Kidney capillary endothelial cell (primary cell): ENCODE measurements around the gene NOP53.
A peak's percentile ranks its signal among the peaks of the same experiment; 100 is the strongest.
"Not testable (repeated sequence)": the region's sequence is repeated elsewhere in the genome, so short reads cannot be mapped to it uniquely, and the experiment has no call there.

ENCODE experiments used
- DNase-seq: peaks from one replicate; pipeline ENCODE4 v3.0.0-alpha.2; 2018; ENCODE audit warnings: low spot score

The NOP53 gene

DNA sequence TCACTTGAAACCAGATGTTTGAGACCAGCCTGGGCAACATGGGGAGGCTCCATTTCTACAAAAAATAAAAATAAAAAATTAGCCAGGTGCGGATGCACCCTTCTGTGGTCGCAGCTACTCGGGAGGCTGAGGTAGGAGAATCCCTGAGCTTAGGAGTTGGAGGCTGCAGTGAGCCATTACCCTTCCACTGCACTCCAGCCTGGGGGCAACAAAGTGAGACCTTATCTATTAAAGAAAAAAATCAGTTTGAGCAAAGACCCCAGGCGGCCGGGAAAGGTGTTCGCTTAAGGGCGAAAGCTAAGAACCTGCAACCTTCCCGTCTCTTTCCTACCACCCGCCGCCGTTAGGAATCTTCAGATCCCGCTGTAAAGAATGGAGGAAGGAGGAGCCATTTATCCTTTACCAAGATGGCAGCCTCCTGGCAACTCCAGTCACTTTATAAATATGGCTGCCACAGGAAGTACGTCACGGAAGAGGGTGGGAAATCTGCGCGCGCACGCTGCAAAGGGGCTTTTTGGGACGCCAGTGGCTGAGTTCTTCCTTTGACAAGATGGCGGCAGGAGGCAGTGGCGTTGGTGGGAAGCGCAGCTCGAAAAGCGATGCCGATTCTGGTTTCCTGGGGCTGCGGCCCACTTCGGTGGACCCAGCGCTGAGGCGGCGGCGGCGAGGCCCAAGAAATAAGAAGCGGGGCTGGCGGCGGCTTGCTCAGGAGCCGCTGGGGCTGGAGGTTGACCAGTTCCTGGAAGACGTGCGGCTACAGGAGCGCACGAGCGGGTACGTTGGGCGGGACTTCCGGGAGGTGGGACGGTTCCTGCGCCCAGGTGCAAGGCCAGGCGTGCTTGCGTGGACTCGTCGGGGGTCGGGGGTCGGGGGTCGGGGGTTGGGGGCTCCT lies at the start of gene NOP53:
Gene NOP53, plus strand, starts transcription at position 537 of the 892 bp plus-strand sequence. Its CDS starts 14 bp downstream, at position 551.
- DNase-seq, result peak; percentile 93

DNA sequence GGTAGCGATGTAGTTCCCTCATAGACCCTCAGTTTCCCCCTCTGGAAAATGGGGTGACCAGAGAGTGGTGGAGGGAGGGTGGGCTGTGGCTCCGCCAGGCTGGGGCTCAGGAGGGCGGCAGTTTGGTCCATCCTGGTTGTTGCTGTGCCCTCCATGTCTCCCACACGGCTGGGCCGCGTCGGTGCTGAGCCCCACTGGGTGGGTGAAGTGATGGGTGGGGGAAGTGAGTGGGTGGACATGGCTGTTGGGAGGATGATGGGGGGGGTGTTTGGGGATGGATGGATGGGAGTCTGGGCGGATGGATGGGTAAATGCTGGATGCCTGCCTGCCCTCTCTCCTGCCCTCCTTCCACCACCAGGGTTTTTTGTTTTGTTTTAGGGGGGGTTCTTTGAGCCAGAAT lies 48.7 kb upstream of the NOP53 start:
- no peak for DNase-seq

DNA sequence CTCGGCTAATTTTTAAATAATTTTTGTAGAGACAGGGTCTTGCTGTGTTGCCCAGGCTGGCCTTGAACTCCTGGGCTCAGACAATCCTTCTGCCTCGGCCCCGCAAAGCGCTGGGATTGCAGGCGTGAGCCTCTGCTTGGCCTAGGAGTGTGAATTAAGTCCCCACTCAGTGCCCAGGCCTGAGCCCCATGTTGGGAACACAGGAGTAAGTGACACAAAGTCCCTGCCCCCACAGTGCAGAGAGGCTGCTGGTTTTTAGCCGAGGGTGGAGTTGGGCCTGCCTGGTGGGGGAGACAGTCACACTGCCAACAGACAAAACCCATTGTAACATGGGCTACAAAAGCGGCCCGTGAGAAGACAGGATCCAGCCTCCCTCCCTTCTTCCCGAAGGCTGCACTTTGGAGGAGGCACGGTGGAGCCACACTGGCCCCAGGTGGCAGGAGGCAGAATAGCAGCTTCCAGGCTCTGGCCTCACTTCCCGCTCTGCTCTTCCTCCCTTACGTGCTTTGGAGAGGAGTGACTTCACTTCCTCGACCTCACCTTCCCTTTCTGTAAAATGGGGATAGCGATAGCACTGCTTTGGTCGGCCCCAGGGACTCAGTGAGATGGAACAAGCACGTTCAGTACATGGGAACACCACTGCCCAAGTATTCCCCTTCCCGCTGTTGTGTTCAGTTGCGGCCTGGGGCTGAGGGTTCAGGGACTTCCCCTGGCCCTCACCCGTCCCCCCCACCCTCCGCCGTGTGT lies 47.3 kb upstream of the NOP53 start:
- peak; percentile 73 for DNase-seq

DNA sequence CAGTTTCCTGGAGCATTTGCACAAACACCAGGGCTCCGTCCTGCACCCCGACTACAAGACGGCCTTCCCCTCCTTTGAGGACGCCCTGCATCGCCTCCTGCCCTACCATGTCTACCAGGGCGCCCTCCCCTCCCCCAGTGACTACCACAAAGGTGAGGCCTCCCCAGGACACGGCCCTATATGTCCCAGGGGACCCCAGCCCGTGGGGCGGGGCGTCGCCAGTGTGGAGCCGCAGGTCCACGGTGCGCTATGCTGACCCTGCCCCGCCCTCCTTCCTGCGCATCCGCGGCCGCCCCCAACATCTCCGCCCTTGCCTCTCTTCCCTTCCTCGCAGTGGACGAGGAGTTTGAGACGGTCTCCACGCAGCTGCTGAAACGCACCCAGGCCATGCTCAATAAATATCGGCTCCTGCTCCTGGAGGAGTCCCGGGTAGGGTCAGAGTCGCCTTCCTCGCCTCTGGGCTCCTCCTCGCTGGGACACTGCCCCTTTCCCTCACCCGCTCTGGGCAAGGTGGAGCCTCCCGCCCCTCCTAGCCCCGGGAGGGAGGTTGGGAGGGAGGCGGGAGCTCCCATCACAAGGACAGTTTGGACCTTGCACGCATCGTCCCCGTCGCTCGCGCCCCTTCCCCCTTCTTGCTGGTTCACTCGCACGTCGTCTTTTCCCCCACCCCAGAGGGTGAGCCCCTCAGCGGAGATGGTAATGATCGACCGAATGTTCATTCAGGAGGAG lies 46.6 kb upstream of the NOP53 start:
- DNase-seq, result no peak

DNA sequence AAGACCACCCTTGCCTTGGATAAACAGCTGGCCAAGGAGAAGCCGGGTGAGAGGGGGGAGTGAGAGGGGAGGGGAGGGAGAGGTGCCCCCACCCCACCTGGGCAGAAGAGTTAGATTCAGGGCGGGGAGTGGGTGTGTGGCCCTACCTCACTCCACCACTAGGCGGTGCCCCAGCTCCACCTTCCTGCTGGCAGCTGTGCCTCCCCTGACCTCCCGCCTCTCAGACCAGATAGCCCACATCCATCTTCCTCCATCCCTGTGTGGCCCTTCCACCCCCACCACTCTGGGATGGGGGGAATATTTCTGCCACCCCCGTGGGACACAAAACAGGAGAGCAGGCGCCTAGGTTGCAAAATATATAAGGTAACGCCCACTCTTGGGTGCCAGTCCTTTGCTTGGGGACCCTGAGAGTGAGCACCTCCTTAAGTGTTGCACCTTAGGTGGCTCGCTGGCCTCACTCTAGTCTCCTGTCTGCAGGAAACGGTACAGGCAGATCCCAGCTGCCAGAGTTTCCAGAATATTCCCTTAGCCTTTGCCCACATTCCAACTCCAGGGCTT lies 45.9 kb upstream of the NOP53 start:
- DNase-seq, result no peak

DNA sequence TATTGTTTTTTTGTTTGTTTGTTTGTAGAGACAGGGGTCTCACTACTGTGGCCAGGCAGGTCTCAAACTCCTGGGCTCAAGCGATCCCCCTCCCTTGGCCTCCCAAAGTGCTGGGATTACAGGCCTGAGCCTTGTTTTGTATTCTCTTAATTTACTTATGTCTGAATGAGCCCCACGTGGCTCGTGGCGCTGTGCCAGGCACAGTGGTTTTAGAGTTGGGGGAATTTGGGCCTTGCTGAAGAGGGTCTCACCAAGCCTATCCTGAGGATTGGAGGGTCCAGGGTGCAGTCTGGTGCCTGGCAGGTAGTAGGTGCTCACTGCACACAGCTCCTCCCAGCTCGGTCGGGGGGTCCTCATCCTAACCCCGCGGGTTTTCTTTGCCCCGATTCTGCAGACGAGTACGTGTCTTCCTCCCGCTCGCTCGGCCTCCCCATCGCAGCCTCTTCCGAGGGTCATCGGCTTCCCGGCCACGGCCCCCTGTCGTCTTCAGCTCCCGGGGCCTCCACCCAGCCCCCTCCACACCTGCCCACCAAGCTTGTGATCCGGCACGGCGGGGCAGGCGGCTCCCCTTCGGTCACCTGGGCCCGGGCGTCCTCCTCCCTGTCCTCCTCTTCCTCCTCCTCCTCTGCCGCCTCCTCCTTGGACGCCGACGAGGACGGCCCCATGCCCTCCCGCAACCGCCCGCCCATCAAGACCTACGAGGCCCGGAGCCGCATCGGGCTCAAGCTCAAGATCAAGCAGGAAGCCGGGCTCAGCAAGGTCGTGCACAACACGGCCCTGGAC lies 44.2 kb upstream of the NOP53 start:
- no peak for DNase-seq

DNA sequence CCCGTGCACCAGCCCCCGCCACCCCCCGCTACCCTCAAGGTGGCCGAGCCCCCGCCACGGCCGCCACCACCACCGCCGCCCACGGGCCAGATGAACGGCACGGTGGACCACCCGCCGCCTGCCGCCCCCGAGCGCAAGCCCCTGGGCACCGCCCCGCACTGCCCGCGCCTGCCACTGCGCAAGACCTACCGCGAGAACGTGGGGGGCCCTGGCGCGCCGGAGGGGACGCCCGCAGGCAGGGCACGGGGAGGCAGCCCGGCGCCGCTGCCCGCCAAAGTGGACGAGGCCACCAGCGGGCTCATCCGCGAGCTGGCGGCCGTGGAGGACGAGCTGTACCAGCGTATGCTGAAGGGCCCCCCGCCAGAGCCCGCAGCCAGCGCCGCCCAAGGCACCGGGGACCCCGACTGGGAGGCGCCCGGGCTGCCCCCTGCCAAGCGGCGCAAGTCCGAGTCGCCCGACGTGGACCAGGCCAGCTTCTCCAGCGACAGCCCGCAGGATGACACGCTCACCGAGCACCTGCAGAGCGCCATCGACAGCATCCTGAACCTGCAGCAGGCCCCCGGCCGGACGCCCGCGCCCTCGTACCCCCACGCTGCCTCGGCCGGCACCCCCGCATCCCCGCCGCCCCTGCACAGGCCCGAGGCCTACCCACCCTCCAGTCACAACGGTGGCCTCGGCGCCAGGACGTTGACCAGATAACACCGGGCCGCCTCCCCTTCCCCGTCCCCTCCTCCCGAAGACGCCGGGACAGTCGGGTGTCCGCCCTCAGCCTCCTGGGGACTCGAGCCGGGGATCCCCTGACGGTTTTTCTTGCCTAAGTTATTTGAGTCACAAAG lies 43.4 kb upstream of the NOP53 start:
- no peak for DNase-seq

DNA sequence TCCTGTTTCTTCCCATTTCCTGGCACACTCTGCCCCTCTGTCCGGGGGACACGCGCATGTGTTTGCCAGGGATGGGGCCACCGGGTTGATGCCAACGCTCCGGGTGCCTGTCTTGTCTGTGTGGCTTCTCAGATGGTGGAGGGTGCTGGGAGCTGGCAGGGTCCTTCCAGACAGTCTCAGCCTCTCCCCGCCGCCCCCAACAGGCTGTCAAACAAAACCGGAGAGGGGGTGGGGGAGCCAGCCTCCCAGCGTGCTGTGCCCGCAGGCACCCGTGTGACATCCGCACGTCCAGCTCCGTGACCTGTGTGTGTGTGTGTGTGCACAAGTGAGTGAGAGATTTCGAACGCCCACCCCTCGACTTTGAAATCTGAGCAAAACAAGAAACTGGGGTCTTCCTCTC lies 42.7 kb upstream of the NOP53 start:
- DNase-seq, result no peak

DNA sequence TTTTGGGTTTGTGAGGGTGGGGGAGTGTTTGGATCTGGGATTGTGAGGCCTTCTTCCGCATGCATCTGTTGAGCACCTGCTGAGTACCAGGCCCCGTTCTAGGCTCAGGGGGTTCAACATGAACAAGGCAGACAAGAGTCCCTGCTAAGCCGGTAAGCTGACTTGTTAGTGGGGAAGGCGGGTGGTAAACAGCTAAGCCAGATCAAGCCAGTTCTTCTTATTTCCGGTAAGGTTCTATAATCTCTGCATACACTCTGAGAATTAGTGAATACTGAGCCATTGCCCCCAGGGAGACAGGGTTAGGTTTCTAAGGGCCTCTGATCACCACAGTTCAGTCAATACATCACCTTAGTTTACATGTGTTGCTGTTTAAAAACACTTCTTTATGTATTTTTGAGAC lies 42.0 kb upstream of the NOP53 start:
- no peak for DNase-seq

DNA sequence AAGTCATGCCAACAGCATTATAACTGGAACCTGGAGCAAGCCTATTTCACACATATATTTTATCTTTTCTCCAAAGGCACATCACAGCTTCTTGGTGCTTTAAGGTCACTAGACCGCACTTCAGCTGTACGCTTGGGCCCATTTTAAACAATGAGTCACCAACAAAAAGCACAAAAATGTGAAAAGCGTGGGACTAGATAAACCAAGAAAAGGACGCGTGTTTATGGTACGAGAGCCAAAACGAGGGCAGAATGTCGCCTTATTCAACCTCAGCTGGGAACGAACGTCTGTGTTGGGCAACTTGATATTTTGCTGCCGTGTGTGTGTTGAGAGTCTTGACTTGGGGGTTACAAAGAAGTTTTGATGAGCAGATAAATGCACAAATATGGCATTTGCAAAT lies 41.3 kb upstream of the NOP53 start:
- DNase-seq, result no peak

DNA sequence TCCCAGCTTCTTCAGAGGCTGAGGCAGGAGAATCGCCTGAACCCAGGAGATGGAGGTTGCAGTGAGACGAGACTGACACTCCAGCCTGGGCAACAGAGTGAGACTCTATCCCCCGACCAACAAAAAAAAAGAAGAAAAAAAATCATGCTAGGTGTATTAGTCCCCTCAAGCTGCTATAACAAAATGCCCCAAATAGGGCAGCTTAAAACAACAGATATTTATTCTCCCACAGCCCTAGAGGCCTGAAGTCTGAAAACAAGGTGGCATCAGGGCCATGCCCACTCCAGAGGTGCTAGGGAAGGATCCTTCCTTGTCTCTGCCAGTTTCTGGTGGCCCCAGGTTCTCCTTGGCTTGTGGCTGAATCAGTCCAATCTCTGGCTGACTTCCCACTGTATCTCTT lies 40.7 kb upstream of the NOP53 start:
- no peak for DNase-seq

DNA sequence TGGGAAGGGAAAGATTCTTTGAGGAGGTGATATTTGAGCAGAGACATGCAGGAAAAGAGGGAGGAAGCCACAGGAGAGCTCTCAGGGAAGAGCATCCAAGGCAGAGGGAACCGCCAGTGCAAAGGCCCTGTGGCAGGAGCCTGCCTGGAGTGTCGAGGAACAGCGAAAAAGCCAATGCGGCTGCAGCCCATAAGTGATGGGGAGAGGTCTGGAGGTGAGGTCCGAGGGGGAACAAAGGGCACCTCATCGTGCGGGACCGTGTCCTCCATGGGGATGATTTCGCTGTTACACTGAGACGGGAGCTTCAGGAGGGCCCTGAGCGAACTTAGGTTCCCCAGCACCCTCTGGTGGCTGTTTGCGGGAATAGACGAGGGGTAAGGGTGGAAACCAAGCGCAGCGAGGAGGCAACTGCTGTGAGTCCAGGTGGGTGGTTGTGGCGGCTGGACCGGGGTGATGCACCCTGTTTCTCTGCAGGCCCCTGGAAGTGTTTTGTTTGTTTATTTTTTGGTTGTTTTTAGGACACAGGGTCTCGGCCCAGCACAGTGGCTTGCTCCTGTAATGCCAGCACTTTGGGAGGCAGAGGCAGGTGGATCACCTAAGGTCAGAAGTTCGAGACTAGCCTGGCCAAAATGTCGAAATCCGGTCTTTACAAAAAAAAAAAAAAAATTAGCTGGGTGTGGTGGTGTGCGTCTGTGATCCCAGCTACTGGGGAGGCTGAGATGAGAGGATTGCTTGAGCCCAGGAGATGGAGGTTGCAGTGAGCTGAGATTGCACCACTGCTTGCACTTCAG lies 38.0 kb upstream of the NOP53 start:
- peak; percentile 61 for DNase-seq

DNA sequence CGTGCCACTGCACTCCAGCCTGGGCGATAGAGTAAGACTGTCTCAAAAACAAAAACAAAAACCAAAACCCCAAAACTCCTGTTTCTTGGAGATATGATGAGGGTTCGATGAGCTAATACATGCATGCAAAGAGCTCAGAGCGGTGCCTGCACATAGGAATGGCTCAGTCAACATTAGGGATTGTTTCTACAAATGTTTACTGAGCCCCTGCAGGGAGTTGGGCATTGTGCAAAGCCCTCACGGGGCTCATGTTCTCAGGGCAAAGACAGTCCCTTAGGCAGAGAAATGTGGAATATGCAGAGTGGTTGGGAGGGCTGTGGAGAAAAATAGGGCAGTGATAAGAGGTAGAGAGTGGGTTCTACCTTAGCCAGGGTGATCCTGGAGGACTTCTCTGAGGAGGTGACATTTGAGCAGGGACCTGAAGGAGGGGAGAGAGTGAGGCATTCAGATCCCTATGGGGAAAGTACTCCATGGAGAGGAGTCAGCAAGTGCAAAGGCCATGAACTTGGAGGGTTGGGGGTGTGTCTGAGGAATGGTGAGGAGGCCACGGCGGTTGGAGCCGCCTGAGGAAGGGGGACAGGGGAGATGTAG lies 33.6 kb upstream of the NOP53 start:
- DNase-seq, result no peak

DNA sequence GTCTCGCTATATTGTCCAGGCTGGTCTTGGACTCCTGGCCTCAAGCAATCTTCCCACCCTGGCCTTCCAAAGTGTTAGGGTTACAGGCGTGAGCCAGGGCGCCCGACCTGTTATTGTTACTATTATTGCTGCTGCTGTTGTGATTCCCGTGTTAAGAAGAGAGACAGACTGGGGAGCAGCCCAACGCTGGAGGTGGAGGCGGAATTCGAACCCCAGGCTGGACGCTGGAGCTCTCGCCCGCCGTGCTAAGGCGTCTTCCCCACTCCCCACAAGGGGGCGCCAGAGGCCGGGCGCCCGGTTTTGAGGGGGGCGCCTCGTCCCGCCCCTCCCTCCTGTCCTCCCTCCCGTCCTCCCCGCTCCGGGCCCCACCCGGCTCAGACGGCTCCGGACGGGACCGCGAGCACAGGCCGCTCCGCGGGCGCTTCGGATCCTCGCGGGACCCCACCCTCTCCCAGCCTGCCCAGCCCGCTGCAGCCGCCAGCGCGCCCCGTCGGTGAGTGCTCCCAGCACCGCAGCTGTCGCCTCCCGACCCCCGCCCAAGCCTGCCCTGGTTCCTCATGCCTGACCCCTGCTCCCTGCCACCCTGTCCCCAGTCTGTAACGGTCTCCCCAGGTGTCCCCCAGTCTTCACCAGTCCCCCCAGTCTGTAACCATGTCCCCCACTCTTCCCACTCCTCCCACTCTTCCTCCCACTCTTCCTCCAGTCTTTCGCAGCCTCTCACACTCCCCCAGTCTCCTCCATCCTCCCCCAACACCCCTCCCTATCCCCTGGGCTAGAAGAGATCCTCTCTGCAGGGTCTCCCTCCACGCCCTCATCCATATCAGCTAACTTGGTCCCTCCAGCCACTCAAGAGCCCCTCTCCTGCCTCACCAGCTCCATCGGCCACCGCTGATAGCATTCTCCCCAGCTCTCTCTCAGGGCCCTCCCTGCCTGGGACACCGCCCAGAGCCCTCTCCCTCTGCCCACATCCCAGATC lies 32.0 kb upstream of the NOP53 start, which contains the start of gene EHD2:
Gene EHD2, plus strand, starts transcription at position 377 of the 976 bp plus-strand sequence. CDS start 3,191 bp downstream, outside the sequence.
- peak; percentile 67 for DNase-seq

DNA sequence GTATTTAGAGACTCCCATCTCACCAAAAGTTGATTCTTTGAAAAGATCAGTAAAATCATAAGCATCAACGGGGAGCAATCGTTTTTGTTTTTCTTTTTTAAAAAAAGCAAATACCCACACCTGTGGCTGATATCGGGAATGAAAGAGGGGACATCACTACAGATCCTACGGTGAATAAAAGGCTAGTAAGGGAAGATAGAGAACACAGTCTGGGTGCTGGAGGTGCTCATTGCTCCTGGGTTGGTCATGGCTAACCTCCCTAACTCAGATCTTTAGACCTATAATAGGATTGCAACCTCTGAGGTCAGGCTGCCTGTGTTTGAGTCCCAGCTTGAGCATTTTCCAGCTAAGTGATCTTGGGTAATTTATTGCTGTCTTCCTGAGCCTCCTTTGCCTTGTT lies 31.0 kb upstream of the NOP53 start:
- no peak for DNase-seq

DNA sequence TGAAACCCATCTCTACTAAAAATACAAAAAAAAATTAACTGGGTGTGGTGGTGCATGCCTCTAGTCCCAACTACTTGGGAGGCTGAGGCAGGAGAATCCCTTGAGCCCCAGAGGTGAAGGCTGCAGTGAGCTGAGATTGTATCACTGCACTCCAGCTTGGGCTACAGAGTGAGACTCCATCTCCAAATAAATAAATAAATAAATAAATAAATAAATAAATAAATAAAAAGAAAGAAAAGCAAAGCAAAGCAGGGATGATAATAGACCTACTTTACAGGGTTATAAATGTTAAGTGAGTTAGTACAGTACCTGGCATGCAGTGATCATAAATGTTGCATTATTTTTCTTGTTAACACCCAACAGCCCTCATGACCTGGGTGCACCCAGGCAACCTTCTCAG lies 30.5 kb upstream of the NOP53 start:
- not testable (repeated sequence) for DNase-seq

DNA sequence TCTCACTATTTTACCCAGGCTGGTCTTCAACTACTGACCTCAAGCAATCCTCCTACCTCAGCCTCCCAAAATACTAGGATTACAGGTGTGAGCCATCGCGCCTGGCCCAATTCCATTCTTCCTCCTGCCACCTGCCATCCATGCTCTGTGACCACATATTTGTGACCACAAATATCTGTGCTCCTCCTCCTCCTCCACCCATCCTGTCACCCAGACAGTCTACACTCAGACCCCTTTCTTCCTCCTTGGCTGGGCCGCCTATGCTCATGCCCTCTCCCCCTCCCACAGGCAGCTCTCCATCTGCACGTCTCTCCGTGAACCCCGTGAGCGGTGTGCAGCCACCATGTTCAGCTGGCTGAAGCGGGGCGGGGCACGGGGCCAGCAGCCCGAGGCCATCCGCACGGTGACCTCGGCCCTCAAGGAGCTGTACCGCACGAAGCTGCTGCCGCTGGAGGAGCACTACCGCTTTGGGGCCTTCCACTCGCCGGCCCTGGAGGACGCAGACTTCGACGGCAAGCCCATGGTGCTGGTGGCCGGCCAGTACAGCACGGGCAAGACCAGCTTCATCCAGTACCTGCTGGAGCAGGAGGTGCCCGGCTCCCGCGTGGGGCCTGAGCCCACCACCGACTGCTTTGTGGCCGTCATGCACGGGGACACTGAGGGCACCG lies 28.9 kb upstream of the NOP53 start:
- DNase-seq, result no peak
